H9 (cell line): ENCODE measurements around the gene ARMH3. TPM values are rescaled to one million over a fixed set of nuclear protein-coding genes. Genes with fewer than 3 reads are reported as not detected.

Source experiments
- DNase-seq: peaks from one replicate; pipeline ENCODE4 v3.0.0-alpha.2; 2017
- H2AFZ ChIP-seq: one replicate; pipeline ENCODE4 v1.6.1; 2013; ENCODE audit warnings: mild to moderate bottlenecking, low read length, control low read depth, moderate library complexity
- H2AK5ac ChIP-seq: 2 replicates; pipeline ENCODE4 v1.6.1; 2013; ENCODE audit warnings: low read length, control low read depth, mixed read lengths; ENCODE audit not compliant: insufficient read length
- H2BK120ac ChIP-seq: one replicate; pipeline ENCODE4 v1.6.1; 2013; ENCODE audit warnings: low read depth, mild to moderate bottlenecking, low read length, control low read depth, inconsistent platforms; ENCODE audit not compliant: poor library complexity, severe bottlenecking
- H2BK12ac ChIP-seq: 2 replicates; pipeline ENCODE4 v1.6.1; 2013; ENCODE audit warnings: low read length, control low read depth, mixed read lengths, low read depth; ENCODE audit not compliant: insufficient read length
- H2BK15ac ChIP-seq: 2 replicates; pipeline ENCODE4 v1.6.1; 2013; ENCODE audit warnings: low read depth, low read length, control low read depth
- H2BK20ac ChIP-seq: one replicate; pipeline ENCODE4 v1.6.1; 2013; ENCODE audit warnings: low read depth, mild to moderate bottlenecking, low read length, control low read depth, inconsistent platforms; ENCODE audit not compliant: poor library complexity, severe bottlenecking
- H2BK5ac ChIP-seq: 2 replicates; pipeline ENCODE4 v1.6.1; 2013; ENCODE audit warnings: low read length, control low read depth, mixed read lengths; ENCODE audit not compliant: insufficient read length
- H3K14ac ChIP-seq: 2 replicates; pipeline ENCODE4 v1.6.1; 2013; ENCODE audit warnings: low read length, control low read depth; ENCODE audit not compliant: insufficient read depth
- H3K18ac ChIP-seq: 2 replicates; pipeline ENCODE4 v1.6.1; 2013; ENCODE audit warnings: low read depth, mild to moderate bottlenecking, mixed read lengths, low read length, control low read depth; ENCODE audit not compliant: insufficient read length
- H3K23ac ChIP-seq: 2 replicates; pipeline ENCODE4 v1.6.1; 2013; ENCODE audit warnings: low read length, control low read depth, mixed read lengths, low read depth; ENCODE audit not compliant: insufficient read length
- H3K23me2 ChIP-seq: 2 replicates; pipeline ENCODE4 v1.6.1; 2013; ENCODE audit warnings: low read depth, mild to moderate bottlenecking, mixed read lengths, low read length, control low read depth; ENCODE audit not compliant: insufficient read length, poor library complexity, severe bottlenecking
- H3K27ac ChIP-seq: 2 replicates; pipeline ENCODE4 v1.5.1; 2013; ENCODE audit warnings: low read length, control low read depth, mixed read lengths, low read depth; ENCODE audit not compliant: insufficient read length
- H3K27me3 ChIP-seq: 2 replicates; pipeline ENCODE4 v1.6.1; 2013; ENCODE audit warnings: low read length, control low read depth, inconsistent platforms; ENCODE audit not compliant: insufficient read depth
- H3K4ac ChIP-seq: 2 replicates; pipeline ENCODE4 v1.6.1; 2013; ENCODE audit warnings: low read depth, mild to moderate bottlenecking, control low read depth, inconsistent platforms, low read length, moderate library complexity
- H3K4me1 ChIP-seq: 2 replicates; pipeline ENCODE4 v1.6.1; 2013; ENCODE audit warnings: low read length, control low read depth, inconsistent platforms; ENCODE audit not compliant: insufficient read depth
- H3K4me2 ChIP-seq: 2 replicates; pipeline ENCODE4 v1.6.1; 2013; ENCODE audit warnings: low read length, control low read depth, mixed read lengths; ENCODE audit not compliant: insufficient read length, insufficient read depth
- H3K56ac ChIP-seq: 2 replicates; pipeline ENCODE4 v1.6.1; 2013; ENCODE audit warnings: low read depth, mild to moderate bottlenecking, mixed read lengths, low read length, control low read depth; ENCODE audit not compliant: insufficient read length
- H3K79me1 ChIP-seq: 2 replicates; pipeline ENCODE4 v1.6.1; 2013; ENCODE audit warnings: low read depth, mild to moderate bottlenecking, moderate library complexity, low read length, control low read depth, inconsistent platforms; ENCODE audit not compliant: insufficient read depth, poor library complexity, severe bottlenecking
- H3K79me2 ChIP-seq: 2 replicates; pipeline ENCODE4 v1.6.1; 2013; ENCODE audit warnings: low read length, control low read depth, inconsistent platforms; ENCODE audit not compliant: insufficient read depth
- H3K9ac ChIP-seq: 2 replicates; pipeline ENCODE4 v1.6.1; 2013; ENCODE audit warnings: low read length, control low read depth, mixed read lengths; ENCODE audit not compliant: insufficient read length; ENCODE audit errors: extremely low read depth
- H3K9me3 ChIP-seq: one replicate; pipeline ENCODE4 v1.6.1; 2013; ENCODE audit warnings: low read depth, low read length, inconsistent platforms; ENCODE audit not compliant: control insufficient read depth
- H3T11ph ChIP-seq: one replicate; pipeline ENCODE4 v1.6.1; 2013; ENCODE audit warnings: mild to moderate bottlenecking, low read length, control low read depth, inconsistent platforms
- H4K20me1 ChIP-seq: one replicate; pipeline ENCODE4 v1.6.1; 2013; ENCODE audit not compliant: control insufficient read depth, insufficient read length, insufficient read depth
- H4K5ac ChIP-seq: 2 replicates; pipeline ENCODE4 v1.6.1; 2013; ENCODE audit warnings: low read depth, mild to moderate bottlenecking, mixed read lengths, low read length, control low read depth; ENCODE audit not compliant: insufficient read length
- H4K8ac ChIP-seq: replicated peaks from 2 replicates; pipeline ENCODE4 v1.6.1; 2013; ENCODE audit warnings: low read length, control low read depth, mixed read lengths, low read depth; ENCODE audit not compliant: insufficient read length
- H4K91ac ChIP-seq: 2 replicates; pipeline ENCODE4 v1.6.1; 2013; ENCODE audit warnings: low read depth, mild to moderate bottlenecking, moderate library complexity, mixed read lengths, low read length, control low read depth; ENCODE audit not compliant: insufficient read length
- H3K27ac Mint-ChIP-seq, 3 experiments: 2 replicates in 2 of 3; 3 replicates in 1 of 3; pipeline ENCODE4 v1.8.0; 2020 to 2021; ENCODE audit warnings: mixed read lengths in 3 of 3, mild to moderate bottlenecking in 1 of 3, moderate library complexity in 1 of 3
- H3K27me3 Mint-ChIP-seq: 2 replicates; pipeline ENCODE4 v1.8.0; 2021; ENCODE audit warnings: low read depth, mild to moderate bottlenecking, moderate library complexity, mixed read lengths
- H3K36me3 Mint-ChIP-seq, 3 experiments: 2 replicates in 2 of 3; 3 replicates in 1 of 3; pipeline ENCODE4 v1.8.0; 2020 to 2021; ENCODE audit warnings: low read depth in 3 of 3, mixed read lengths in 3 of 3; ENCODE audit not compliant: insufficient read depth in 1 of 3
- H3K4me1 Mint-ChIP-seq, 2 experiments: 2 replicates each; pipeline ENCODE4 v1.8.0; 2020; ENCODE audit warnings: mixed read lengths in 2 of 2
- H3K4me3 Mint-ChIP-seq, 2 experiments: 2 replicates in 1 of 2; 3 replicates in 1 of 2; pipeline ENCODE4 v1.8.0; 2020 to 2021; ENCODE audit warnings: mild to moderate bottlenecking in 2 of 2, mixed read lengths in 2 of 2, moderate library complexity in 1 of 2
- H3K9me3 Mint-ChIP-seq, 2 experiments: 2 replicates in 1 of 2; 3 replicates in 1 of 2; pipeline ENCODE4 v1.8.0; 2020; ENCODE audit warnings: mild to moderate bottlenecking in 2 of 2, mixed read lengths in 2 of 2, moderate library complexity in 1 of 2
- WGBS: extraction: QIAGEN DNeasy Blood & Tissue Kit; methylation state at CpG from one replicate; pipeline ENCODE4 v1.1.7; 2013; ENCODE audit warnings: missing lambda C conversion rate, low lambda C conversion rate, mixed read lengths; ENCODE audit not compliant: insufficient read length; ENCODE audit errors: extremely low coverage; 5-methylcytosine and 5-hydroxymethylcytosine counted together
- total RNA-seq: library from RNA; stranded (reverse); gene quantifications from 2 replicates; pipeline ENCODE4 v1.2.1, GENCODE V29; 2021
- TF ChIP-seq, protein P1 (sequence below): fragments of 200-600 bp; sonication (generic); conservative IDR thresholded peaks from 3 replicates; pipeline ENCODE4 v1.8.0; 2021; ENCODE audit warnings: antibody characterized with exemption, mild to moderate bottlenecking

Gene ARMH3
- total RNA-seq, 1 experiment from 2014 or later, result 20.4 TPM

DNA sequence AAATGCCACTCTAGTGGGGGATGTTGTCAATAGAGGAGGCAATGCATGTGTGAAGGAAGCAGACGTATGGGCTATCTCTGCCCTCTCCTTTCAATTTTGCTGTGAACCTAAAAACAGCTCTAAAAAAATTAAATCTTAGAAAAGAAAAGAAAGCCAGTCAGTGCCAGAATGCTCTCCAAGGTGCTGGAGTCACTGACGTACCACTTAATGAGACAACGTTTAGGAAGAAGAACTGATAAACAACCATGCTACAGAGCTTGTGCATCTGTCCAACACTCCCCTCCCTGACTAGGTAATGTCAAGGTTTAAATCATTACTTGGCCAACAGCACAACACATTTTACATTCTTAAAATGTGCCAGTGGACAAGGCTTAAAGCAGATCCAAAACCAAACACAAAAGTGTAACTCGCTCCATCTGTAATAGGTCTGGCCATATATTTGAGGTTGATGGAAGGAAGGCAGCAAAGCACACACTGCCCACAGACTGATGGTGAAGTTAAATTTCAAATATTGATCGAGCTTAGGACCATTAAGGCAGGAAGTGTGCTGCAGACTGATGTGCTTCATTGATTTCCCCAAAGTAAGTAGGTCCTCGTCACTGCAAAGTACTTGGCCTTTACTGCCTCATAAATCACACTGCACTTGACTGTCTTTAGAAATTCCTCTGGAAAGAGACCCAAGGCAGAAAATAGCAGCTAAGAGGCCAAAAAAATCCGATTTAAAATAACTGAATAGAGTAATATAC lies 15.5 kb downstream of the ARMH3 start:
- Histone ChIP-seq H3K23ac (no peak overlapping the region), H3K14ac (no peak overlapping the region), H3K4me2 (no peak overlapping the region), H3K27me3 (no peaks in the 10 kb centered on the region), H4K8ac (no peak overlapping the region), H4K5ac (no peak overlapping the region), H3K27ac (no peak overlapping the region), H2BK20ac (no peak overlapping the region), H3K18ac (no peak overlapping the region), H4K91ac (no peak overlapping the region), H3K4ac (no peak overlapping the region), H2BK120ac (no peak overlapping the region), H3K56ac (no peak overlapping the region), H3K4me1 (no peaks in the 10 kb centered on the region), H2BK12ac (no peak overlapping the region), H3K79me1 (no peaks in the 10 kb centered on the region), H3K9ac (no peak overlapping the region), H2AFZ (no peak overlapping the region), H3K9me3 (no peaks in the 10 kb centered on the region), H2AK5ac (no peak overlapping the region), H4K20me1 (no peaks in the 10 kb centered on the region), H2BK5ac (no peak overlapping the region), H2BK15ac (no peak overlapping the region), H3K79me2 (no peaks in the 10 kb centered on the region; the same call in 1 of the 2 replicates), H3T11ph (no peak overlapping the region), H3K23me2 (no peaks in the 10 kb centered on the region)
- Mint-ChIP-seq H3K9me3 (peaks cover 4 to 9% of the 10 kb centered on the region in 2 experiments; a peak in 3 of 5 replicates), H3K36me3 (peaks cover 26 to 38% (median 28%) of the 10 kb centered on the region in 3 experiments), H3K4me1 (no peaks in the 10 kb centered on the region), H3K4me3 (no peak overlapping the region), H3K27ac (no peak overlapping the region), H3K27me3 (no peaks in the 10 kb centered on the region)
- TF ChIP-seq, protein P1, sequence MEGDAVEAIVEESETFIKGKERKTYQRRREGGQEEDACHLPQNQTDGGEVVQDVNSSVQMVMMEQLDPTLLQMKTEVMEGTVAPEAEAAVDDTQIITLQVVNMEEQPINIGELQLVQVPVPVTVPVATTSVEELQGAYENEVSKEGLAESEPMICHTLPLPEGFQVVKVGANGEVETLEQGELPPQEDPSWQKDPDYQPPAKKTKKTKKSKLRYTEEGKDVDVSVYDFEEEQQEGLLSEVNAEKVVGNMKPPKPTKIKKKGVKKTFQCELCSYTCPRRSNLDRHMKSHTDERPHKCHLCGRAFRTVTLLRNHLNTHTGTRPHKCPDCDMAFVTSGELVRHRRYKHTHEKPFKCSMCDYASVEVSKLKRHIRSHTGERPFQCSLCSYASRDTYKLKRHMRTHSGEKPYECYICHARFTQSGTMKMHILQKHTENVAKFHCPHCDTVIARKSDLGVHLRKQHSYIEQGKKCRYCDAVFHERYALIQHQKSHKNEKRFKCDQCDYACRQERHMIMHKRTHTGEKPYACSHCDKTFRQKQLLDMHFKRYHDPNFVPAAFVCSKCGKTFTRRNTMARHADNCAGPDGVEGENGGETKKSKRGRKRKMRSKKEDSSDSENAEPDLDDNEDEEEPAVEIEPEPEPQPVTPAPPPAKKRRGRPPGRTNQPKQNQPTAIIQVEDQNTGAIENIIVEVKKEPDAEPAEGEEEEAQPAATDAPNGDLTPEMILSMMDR, result no peak
- WGBS, result no CpG with 5 or more reads among the region's 7 CpGs
- DNase-seq, result no peak
